Measurements from ENCODE around the gene CHRFAM7A.
"Not testable (repeated sequence)": the region's sequence is repeated elsewhere in the genome, so short reads cannot be mapped to it uniquely, and the experiment has no call there.

Gene CHRFAM7A

DNA sequence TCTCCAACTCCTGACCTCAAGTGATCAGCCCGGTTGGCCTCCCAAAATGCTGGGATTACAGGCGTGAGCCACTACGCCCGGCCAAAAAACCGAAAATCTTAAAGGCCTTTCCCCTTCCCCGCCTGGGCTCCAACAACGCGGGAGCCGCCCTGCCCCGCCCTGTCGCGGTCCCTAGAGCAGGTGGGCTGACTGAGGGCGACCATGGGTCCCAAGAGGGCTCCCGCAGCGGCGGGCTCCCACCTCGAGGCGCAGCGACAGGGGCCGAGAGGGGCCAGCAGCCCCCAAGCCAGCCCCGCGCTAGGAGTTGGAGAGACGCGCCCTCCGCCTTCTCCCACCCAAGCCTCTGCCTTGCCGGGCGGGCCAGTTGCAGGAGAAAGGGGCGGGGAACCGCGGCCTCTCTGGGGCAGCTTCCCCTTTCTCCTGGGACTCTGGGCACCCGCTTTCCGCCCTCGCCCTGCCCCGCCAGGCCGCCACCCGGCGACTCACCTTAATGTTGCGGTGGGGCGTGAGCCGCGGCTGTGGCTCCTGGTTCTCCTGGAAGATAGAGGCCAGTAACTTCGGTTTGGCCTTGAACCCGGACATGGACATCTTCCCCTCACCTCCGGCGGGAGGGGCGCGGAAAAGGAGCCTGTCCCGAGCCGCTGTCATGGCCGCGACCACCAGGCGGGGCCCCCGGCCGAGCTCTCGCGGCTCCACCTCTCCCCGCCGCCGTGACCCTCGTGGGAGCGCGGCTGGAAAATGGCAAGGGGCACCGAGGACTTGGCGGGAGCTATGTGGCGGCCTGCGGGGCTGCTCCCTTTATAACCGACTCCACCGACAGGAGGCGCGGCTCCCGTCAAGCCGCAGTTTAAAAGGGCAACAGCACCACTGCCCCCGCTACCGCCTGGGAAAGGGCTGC lies at the start of gene CHRFAM7A:
CHRFAM7A (minus strand) TSS at position 775 of the 898 bp plus-strand sequence. CDS start 10,189 bp downstream, outside the sequence.
- not testable (repeated sequence) for DNase-seq (ENCODE audit: low read depth)

DNA sequence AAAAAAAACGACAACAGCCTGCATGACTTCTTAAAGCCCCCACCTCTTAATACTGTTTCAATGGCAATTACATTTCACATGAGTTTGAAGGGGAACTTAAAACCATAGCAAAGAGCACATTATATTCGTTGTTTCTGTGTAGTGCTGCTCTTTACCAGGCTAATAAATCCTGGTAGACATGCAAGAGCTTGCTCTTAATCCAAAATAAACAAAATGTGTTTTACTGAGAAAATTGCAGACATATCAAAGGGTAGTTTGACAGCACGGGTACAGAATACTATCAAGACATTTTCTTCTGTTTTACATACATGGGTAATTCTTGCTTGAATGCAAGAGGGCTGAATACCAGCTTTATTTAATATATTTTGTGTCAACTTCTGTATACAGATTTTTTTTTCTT lies 45.0 kb upstream of the CHRFAM7A start:
- DNase-seq (ENCODE audit: low read depth): not testable (repeated sequence)

DNA sequence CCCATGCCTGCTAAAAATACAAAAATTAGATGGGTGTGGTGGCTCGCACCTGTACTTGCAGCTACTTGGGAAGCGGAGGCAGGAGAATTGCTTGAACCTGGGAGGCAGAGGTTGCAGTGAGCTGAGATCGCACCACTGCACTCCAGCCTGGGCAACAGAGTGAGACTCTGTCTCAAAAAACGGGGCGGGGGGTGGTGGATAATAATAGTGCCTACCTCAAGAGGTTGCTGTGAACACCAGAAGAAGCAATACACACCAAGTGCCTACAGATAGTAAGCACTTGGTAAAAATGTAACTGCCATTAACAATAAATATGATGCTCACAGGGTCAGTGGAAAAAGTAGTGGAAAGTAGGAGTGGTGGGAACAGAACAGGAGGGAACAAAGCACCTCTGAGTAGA lies 42.5 kb upstream of the CHRFAM7A start:
- not testable (repeated sequence) for DNase-seq (ENCODE audit: low read depth)

DNA sequence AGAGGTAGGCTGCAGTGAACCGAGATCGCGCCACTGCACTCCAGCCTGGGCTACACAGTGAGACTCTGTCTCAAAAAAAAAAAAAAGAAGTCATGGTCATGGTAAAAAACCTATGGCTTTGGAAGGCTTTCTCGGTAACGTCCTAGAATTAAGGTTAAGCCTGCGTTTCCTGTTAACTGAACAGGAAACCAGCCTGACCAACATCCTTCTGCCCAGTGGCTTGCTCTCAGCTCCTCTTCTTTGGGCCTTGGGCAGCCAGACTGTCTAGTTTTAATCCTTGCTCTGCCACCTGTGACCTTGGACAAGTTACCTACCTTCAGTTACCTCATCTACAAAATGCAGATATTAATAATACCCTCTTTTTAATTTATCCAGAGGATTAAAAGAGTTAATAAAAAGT lies 27.4 kb upstream of the CHRFAM7A start:
- not testable (repeated sequence) for DNase-seq (ENCODE audit: low read depth)

DNA sequence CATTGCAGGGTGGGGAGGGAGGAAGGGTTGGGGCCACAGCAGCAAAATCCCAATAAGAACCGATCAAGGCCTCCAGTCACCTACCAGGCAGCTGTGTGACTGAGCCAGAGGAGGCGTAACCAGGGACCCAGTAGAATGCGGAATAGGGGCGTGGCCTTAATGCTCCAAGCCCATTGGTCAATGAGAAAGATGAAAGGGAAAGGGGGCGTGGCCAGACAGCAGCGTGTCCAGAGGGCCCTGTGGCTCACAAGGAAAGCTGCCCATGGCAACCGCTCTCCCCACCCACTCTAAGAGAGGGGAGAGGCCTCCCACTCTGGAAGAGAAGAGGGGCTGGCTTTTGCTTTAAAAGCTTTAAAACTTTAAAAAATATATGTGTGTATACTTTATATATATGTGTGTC lies 20.8 kb upstream of the CHRFAM7A start, which contains the start of gene GOLGA8R:
GOLGA8R (minus strand) TSS at position 101 of the 400 bp plus-strand sequence; CDS start at position 3, 98 bp downstream.
- not testable (repeated sequence) for DNase-seq (ENCODE audit: low read depth)

DNA sequence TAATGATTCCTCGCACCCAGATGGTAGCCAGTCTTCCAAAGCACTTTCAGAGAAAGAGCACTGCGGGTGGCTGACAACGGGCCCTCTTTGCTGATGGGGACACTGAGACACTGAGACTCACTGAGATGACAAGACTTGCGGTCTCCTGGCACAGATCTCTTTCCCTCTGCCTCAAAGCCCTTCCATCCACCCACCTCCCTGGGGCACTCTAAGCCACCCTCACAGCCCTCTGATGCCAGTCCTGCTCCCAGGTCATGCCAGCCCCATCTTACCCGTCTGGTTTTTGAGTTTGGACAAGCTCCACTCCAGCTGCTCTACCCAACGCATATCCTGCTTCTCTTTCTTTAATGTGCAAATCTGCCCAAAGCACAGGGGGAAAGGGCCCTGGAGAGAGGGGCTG lies 14.3 kb upstream of the CHRFAM7A start:
- not testable (repeated sequence) for DNase-seq (ENCODE audit: low read depth)

DNA sequence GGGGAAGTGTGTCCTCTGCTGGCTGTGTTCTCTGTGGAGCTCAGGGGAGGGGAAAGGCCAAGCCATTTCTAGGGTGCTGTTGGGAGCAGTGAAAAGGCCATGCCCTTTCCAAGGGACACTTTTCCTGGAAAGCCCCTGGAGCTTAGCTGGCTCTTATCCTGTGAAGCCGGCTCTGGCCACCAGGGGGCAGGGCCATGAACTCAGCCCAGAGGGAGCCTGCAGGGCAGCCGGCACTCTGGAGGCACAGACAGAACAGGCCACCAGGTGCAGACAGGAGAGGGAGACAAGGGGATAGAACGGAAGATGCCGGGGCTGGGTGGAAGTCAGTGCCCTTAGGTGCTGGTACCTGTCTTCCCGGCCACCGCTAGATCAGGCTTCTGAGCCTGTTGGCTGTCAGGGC lies 5.6 kb upstream of the CHRFAM7A start:
- DNase-seq (ENCODE audit: low read depth): not testable (repeated sequence)

DNA sequence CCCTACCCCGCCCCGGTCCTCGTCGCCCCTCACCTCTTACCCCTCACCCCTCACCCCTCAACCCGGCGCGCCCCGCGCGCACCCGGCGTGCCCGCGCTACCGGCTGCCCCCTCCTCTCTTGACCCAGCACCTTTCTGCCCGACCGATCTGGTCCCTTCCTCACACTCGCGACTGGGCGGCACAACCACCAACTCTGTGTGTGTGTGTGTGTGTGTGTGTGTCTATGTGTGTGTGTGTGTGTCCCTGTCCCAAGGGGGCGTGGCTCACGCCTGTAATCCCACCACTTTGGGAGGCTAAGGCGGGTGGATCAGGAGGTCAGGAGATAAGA lies 288 bp upstream of the CHRFAM7A start:
- not testable (repeated sequence) for DNase-seq (ENCODE audit: low read depth)

DNA sequence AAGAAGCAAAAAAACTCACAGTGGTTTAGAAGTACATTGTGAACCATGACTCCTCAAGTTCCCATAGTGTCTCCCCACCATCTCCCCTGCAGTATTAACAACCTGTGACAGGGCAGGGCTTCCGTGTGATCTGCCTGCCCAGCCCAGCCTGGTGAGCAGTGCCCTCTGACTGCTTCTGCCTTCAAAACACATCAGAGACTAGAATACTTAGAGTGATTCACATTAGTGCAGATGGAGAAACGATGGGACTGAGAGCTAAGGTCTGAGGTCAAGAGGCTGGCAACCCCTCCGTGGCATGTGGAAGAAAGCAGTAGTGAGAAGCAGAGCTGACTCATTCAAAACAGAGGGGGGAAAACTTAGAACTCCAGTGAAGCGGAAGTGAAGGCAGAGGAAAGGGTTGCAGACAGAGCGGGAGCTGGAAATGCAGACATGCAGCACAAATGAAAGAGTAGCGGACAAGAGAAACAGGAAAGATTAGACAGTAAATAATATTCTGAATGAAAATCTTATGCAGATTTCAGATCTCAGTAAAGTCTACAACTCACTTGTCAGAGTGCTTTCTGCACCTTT lies 6.9 kb downstream of the CHRFAM7A start:
- not testable (repeated sequence) for DNase-seq (ENCODE audit: low read depth)

DNA sequence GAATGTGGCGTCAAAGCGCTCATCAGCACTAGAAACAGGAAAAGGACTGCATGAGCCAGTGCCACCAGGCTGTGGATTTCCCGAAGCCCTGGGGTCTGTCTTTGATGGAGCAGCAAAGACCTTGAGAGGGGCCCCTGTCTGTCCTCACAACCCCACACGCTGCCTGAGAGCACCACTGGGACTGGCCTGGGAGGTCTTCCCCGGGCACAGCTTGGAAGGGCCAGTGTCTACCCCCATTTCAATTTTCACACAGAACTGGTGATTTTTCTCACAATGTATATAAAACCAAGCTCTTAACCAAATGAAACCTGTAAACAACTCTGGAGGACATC lies 16.3 kb downstream of the CHRFAM7A start:
- not testable (repeated sequence) for DNase-seq (ENCODE audit: low read depth)

DNA sequence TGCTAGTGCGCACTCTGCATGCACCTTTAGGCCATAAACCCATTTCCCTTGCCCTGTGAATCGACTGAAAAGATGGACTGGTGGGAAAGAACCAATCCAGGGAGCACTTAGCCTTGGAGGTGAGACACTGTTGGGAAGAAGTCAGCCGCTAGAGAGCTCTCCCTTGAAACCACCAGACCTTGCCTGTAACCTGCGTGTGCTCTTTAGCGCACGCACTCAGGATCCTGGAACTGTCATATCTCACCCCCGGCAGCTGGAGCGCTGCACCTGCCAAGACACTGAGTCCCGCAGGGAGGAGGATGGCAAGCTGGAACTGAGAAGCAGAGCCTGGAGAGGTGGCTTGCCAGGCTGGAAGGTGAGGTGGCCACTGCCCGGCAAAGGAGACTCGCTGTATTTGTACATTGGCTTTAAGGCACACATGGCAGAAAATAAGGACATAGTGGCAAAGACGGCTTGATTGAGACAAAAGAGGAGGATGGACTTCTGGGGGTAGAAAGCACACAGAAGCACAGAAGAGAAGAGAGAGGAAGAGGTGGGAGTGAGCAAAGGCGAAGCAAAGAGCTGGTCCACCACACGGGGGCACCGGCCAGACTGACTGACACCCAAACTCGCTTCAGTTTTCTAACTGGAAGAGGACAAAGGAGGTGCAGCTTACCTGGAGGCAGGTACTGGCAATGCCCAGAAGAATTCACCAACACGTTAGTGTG lies 16.8 kb downstream of the CHRFAM7A start:
- DNase-seq (ENCODE audit: low read depth): not testable (repeated sequence)

DNA sequence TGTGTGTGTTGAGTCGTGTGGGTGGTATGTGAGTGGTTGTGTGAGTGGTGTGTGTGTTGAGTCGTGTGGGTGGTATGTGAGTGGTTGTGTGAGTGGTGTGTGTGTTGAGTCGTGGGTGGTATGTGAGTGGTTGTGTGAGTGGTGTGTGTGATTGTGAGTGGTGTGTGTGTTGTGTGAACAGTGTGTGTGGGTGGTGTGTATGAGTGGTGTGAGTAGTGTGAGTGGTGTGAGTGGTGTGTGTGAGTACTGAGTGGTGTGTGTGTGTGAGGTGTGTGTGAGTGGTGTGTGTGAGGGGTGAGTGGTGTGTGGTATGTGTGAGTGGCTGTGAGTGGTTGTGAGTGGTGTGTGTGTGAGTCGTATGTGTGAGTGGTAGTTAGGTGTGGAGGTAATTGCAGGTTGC lies 17.5 kb downstream of the CHRFAM7A start:
- not testable (repeated sequence) for DNase-seq (ENCODE audit: low read depth)

DNA sequence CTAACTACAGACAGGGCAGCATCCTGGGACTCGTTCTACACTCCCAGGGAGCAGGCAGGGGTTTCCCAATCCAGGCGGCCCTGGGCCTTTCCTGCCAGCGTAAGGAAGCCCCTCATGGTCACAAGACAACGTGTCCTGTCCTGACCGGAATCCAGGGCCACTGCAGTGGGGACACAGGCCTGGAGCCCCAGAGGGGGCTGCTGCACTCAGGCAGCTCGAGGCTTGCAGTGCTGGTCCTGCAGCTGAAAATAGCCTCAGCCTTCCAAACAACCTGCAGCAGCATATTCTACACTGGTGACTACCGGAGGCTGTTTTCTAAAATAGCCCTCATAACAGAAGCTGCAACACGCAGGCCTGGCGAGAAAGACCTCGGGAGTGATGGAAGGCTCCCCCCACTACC lies 18.5 kb downstream of the CHRFAM7A start:
- not testable (repeated sequence) for DNase-seq (ENCODE audit: low read depth)

DNA sequence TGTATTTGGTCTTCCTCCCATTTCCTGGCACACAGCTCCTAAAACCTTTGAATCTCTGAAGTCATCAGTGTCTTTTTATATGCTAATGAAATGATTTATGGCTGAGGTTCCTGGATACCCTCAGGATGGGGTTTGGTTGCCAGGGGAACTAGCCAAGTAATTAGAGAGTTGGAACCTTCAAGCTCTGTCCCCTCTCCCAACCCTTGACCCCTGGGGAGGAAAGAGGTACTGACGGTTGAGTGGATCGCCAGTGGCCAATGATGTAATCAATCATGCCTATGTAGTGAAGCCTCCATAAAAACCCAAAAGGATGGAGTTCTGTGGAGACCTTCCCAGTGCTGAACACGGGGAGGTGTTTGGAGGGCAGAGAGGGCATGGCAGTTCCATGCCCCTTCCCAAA lies 25.1 kb downstream of the CHRFAM7A start:
- not testable (repeated sequence) for DNase-seq (ENCODE audit: low read depth)

DNA sequence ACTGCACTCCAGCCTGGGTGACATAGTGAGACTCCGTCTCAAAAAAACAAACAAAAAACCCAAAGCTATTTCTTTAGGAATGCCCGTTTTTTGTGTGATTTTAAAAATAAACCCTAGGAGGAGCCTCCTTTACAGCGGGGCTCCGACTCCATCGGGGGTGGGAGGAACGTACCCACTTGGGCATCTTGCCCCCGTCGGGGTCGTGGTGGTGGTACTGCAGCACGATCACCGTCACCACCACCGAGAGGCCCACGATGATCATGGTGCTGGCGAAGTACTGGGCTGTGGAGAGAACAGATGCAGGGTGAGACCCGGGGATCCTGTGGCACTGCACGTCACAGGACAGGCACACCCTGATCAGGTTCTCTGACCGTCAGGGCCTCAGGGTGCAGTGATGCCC lies 26.1 kb downstream of the CHRFAM7A start:
- not testable (repeated sequence) for DNase-seq (ENCODE audit: low read depth)

DNA sequence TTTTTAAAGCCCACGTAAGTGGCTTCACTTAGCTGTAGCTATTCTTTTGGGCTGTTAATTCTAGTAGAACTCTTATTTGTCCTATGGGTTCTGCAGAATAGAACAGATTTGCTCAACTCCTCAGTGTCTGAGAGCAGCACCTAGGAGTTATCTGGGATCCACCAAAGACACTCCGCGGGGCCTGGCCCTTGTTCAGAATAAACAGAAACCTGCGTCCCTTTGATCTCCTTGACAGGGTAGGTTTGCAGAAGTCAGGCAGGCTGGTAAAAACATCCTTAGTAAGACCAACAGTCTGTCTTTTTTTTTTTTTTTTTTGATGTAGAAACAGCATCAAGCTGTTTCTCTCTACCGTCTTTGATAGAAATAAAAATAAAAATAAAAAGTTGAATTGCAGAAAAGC lies 31.9 kb downstream of the CHRFAM7A start:
- not testable (repeated sequence) for DNase-seq (ENCODE audit: low read depth)

DNA sequence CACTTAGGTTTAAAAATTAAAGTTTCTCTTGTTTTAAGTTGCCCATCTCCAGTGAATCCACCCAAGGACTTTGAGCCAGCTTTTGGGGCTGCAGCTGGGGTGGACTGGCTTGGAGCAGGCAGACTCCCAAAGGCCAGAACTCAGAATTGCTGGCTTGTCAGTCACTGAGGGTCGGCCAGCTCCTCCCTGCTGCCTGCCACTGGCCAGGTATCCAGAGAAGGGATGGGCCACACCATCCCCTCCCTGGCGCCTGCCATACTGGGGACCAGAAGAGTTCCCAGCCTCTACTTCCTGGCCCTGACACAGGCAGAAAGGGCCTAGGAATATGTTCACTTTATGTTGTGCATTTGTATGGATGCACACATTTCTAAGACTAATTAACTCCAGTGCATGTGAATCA lies 32.4 kb downstream of the CHRFAM7A start:
- DNase-seq (ENCODE audit: low read depth): not testable (repeated sequence)

DNA sequence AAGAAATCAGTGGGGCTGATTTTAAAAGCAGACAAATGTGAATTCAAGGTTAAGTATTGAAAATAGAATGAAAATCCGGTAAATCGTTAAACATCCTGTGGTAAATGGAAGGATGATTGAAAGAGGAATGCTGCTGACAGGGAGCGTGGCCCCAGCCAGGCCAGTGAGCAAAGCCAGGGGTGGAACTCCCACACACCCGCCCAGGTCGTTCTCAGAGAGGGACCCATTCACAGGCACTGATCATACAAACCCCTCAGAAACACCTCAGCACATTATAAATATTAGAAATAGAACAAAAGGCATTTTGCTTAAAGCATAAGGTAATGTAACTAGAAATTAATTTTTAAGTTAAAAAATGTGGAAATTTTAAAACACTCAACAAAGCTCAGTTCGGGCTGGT lies 38.3 kb downstream of the CHRFAM7A start:
- DNase-seq (ENCODE audit: low read depth): not testable (repeated sequence)

DNA sequence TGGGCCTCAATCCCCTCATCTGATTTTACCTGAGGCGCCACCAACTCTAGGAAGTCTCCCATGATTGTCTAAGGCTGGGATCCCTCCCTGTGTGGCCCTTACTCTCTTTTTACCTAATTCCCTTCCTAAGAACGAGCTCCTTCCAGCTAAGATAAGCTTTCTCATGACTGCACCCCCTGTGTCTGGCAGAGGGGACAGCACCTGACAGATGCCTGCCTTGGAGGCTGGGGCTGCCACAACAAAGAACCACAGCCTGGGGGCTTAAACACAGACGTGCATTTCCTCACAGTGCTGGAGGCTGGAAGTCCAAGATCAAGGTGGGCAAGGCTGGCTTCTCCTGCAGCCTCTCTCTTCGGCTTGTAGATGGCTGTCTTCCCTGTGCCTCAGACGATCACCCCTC lies 43.5 kb downstream of the CHRFAM7A start:
- DNase-seq (ENCODE audit: low read depth): not testable (repeated sequence)

DNA sequence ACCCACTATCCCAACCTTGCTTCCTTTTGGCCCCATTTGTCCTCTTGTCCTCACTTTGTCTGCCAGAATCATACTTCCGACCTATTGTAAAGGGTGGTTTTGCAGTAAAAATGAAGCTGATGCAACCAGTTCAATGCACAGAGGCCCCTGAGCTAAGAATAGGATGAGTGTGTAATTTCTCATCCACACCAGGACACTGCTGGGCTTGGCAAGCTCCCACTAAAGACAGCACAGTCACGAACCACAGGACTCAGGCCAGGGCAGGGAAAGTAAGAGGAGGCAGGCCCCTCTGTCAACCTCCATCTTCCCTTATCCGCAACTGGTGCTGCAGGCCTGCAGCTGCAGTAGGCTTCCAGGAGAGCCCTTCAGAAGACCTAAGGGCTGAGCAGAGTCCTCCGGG lies 56.8 kb downstream of the CHRFAM7A start:
- DNase-seq (ENCODE audit: low read depth): not testable (repeated sequence)

DNA sequence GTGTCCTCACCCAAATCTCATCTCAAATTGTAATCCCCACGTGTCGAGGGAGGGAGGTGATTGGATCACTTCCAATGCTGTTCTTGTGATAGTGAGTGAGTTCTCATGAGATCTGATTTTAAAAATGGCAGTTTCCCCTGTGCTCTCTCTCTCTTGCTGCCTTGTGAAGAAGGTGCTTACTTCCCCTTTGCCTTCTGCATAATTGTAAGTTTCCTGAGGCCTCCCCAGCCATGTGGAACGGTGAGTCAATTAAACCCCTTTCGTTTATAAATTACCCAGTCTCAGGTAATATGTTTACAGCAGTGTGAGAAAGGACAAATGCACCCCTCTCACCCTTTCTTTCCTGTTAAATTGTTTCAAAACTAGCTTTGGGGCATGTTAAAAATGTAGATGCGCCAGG lies 59.2 kb downstream of the CHRFAM7A start:
- DNase-seq (ENCODE audit: low read depth): not testable (repeated sequence)

DNA sequence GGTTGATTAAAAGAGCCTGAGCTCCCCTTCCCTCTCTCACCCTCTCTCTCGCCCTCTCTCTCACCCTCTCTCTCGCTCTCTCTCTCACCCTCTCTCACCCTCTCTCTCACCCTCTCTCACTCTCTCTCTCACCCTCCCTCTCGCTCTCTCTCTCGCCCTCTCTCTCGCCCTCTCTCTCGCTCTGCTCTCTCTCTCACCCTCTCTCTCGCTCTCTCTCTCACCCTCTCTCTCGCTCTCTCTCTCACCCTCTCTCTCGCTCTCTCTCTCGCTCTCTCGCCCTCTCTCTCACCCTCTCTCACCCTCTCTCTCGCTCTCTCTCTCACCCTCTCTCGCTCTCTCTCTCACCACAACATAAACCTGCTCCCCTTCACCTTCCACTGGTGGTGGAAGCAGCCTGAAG lies 67.2 kb downstream of the CHRFAM7A start:
- not testable (repeated sequence) for DNase-seq (ENCODE audit: low read depth)

DNA sequence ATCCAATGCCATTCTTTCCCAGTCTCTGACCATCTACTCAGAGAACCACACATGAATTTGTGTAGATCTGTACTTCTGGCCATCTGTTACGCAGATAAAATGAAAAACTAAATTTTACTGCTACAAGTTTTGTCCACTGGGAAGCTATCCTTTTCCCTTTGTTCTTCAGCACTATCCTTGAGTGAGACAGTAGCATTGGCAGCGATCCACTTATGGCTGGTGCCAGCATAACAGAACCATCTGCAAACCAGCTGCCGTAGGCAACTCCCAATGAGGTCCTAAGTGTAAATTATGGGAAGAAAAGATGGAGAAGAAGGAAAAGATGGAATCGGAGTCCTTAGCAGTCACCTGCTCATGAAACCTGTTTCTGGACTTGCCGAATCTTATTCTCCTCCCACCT lies 72.3 kb downstream of the CHRFAM7A start:
- DNase-seq (ENCODE audit: low read depth): not testable (repeated sequence)
